Endothelial cell of umbilical vein (primary cell): ENCODE measurements around the gene ANKRD35.

Experiments
- CTCF ChIP-seq, 2 donors: IDR thresholded peaks; 1 replicate in 1 of 2; 2 replicates in 1 of 2; pipeline ENCODE4 v1.5.1; 2011; ENCODE audit warnings: low read length in 2 of 2, mild to moderate bottlenecking in 2 of 2, moderate library complexity in 2 of 2, control low read depth in 1 of 2, inconsistent platforms in 1 of 2, low read depth in 1 of 2; ENCODE audit not compliant: insufficient read depth in 1 of 2; ENCODE audit errors: extremely low read depth in 1 of 2
- EZH2 ChIP-seq: IDR thresholded peaks from 2 replicates; pipeline ENCODE4 v1.6.1; 2012; ENCODE audit warnings: borderline replicate concordance, low read depth, mild to moderate bottlenecking, moderate library complexity, low read length, inconsistent platforms; ENCODE audit not compliant: severe bottlenecking
- JUN ChIP-seq: IDR thresholded peaks from 2 replicates; pipeline ENCODE4 v1.6.1; 2011; ENCODE audit warnings: borderline replicate concordance, low read depth; ENCODE audit not compliant: insufficient read length, insufficient read depth
- MAX ChIP-seq: IDR thresholded peaks from 2 replicates; pipeline ENCODE4 v1.6.1; 2011; ENCODE audit not compliant: insufficient read depth, insufficient read length
- POLR2A ChIP-seq: IDR thresholded peaks from 2 replicates; pipeline ENCODE4 v1.6.1; 2012; ENCODE audit warnings: low read depth, mild to moderate bottlenecking, control low read depth, low read length

GRCh38 chr1:145906954-145907753, 21.5 kb upstream of the ANKRD35 start:
- TF ChIP-seq JUN (no peak), POLR2A (no peak), CTCF (IDR thresholded peaks at IDR 0.05; ENCODE audit: extremely low read depth in 1 of 2, insufficient read depth in 1 of 2, low read depth in 1 of 2, low read length in 2 of 2) (no peak), EZH2 (no peak), MAX (no peak)
